ENCODE results near the gene RPS29.

RPS29 gene

GRCh38 chr14:49550286-49551184, 35.6 kb downstream of the RPS29 start:
- DNase-seq (ENCODE audit: low read depth), result peak; percentile 8

DNA sequence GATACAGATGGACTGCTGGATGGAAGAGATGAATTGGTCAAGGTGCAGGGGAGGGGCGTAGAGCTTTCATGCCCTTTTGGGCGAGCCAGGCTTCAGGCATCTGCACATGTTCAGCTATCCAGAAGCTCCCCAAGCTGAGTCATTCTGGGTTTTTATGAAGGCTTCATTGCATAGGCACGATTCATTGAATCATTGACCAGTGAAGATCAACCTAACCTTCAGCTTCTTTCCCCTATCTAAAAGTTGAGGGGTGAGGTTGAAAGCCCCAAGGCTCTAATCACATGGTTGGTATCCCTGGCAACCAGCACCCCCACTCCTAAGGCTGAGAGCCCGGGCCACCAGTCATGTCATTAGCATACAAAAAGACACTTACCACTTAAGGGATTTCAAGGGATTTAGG, 36.3 kb downstream of the RPS29 start:
- peak; percentile 25 for DNase-seq (ENCODE audit: low read depth)

GRCh38 chr14:49549446-49549845, 36.7 kb downstream of the RPS29 start:
- no peak for DNase-seq (ENCODE audit: low read depth)

- DNase-seq (ENCODE audit: low read depth), result no peak
Measured at GRCh38 chr14:49546766-49547165, 39.4 kb downstream of the RPS29 start.

GRCh38 chr14:49545716-49546115, 40.5 kb downstream of the RPS29 start:
- no peak for DNase-seq (ENCODE audit: low read depth)

GRCh38 chr14:49545071-49545470, 41.1 kb downstream of the RPS29 start:
- no peak for DNase-seq (ENCODE audit: low read depth)

DNA sequence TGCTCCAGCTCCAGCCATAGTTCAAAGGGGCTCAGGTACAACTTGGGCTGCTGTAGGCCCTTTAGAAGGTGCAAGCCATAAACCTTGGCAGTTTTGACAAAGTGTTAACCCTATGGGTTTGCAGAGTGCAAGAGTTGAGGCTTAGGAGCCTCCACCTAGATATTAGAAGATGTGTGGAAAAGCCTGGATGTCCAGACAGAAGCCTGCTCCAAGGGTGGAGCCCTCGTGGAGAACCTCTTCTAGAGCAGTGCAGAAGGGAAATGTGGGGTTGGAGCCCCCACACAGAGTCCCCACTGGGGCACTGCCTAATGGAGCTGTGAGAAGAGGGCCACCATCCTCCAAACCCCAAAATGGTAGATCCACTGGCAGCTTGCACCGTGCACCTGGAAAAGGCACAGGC, 45.1 kb downstream of the RPS29 start:
- no peak for DNase-seq (ENCODE audit: low read depth)

GRCh38 chr14:49538852-49539251, 47.3 kb downstream of the RPS29 start:
- DNase-seq (ENCODE audit: low read depth), result no peak
